ENCODE data around the gene SH3YL1. TPM values are rescaled to one million over a fixed set of nuclear protein-coding genes. Genes with fewer than 3 reads are reported as not detected.

The SH3YL1 gene
- total RNA-seq, 4 donors from 2014 or later, result 70.7 to 344 (median 98.0) TPM

DNA sequence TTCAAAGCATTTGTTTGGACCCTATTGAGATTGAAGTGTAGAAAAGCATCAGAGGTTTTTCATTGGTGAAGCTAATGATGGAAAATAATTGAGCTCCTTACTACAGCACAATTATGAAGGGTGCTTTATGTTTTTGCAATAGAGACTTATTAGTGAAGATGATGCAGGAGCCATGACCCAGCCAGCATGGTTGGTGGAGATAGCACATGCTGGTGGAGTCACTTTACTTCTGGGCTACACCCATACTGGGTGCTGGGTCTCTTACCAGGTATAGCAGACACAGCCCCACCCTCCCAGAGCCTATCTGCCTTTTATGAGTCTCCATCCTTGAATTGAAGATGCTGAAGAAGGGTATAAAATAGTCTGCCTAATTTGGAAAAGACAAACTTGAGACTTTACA lies 4.5 kb upstream of the SH3YL1 start:
- Histone ChIP-seq H3K27ac (no peak overlapping the region), H3K27me3 (no peaks in the 10 kb centered on the region), H3K9me3 (no peaks in the 10 kb centered on the region), H3K4me3 (no peak overlapping the region), H3K36me3 (no peaks in the 10 kb centered on the region), H3K4me1 (peaks cover 14 to 44% (median 24%) of the 10 kb centered on the region in 4 donors)
- intact Hi-C loops (cut with DNase I; ENCODE audit: low total_unique reads) (no loop called here), in situ Hi-C loops (cut with MboI; ENCODE audit: low pct_ligation_motif_present in 1 of 4, low pct_unique_long_range_greater_than_20kb in 1 of 4, low sequenced_read_pairs in 3 of 4) (no loop called here)
- DNase-seq, result no peak
- TF ChIP-seq POLR2AphosphoS5 (IDR thresholded peaks at IDR 0.05) (no peak), EP300 (IDR thresholded peaks at IDR 0.05; ENCODE audit: low read depth) (no peak), POLR2A (IDR thresholded peaks at IDR 0.05) (no peak)

DNA sequence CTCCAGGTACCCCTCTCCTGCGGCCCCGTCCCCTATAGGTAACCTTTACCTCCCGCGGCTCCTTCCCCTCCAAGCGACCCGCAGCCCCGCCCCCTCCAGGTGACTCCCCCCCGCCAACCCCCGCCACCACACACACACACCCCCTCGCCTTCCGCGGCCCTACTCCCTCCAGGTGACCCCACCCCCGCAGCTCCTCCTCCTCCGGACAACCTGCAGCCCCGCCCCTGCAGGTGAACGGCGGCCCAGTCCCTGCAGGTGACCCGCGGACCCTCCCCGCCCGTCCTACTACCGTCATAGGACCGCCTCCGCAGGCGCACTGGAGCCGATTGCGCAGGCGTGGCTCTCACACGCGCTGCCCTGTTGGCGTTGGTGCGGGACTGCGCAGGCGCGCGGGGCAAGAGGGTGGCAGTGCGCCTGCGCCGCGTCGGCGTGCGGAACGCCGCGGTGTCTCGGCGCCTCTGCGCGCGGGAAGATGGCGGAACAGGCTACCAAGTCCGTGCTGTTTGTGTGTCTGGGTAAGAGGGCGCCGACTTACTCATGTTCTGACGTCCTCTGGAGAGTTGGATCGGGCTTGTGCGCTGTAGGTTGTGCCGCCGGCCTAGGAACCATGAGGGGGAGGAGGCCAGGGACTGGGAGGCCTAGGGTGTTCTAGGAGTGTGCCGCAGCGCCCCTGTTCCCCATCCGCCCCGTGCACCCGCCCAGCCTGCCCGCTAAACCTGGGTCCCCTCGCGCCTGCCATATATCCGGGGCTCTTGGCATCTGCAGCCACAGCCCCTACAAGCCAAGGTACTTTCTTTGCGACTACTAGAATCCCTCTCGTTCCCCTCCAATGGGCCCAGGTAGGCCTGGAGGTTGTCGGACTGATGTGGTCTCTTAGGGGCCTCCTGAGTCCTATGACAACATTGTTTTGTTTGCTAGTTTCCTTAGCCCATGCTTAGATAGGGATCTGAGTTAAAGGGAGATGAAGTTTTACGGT lies 949 bp upstream of the SH3YL1 start, which contains the start of gene ACP1:
Gene ACP1 (plus strand): TSS at position 455 of the 976 bp plus-strand sequence. CDS start 18 bp downstream, at position 473.
- H3K4me1 ChIP-seq, result peaks cover 17 to 48% (median 26%) of the 10 kb centered on the region in 4 donors
- 0% methylated on average over 1 to 61 of the region's 73 CpGs for WGBS, 2 donors (ENCODE audit: low coverage in 1 of 2)
- H3K27me3 ChIP-seq, result no peaks in the 10 kb centered on the region
- TF ChIP-seq POLR2A (IDR thresholded peaks at IDR 0.05), result peak; percentile 90
- peak; percentile 90 to 96 (median 96) for TF ChIP-seq POLR2AphosphoS5 (IDR thresholded peaks at IDR 0.05)
- TF ChIP-seq, protein P1, sequence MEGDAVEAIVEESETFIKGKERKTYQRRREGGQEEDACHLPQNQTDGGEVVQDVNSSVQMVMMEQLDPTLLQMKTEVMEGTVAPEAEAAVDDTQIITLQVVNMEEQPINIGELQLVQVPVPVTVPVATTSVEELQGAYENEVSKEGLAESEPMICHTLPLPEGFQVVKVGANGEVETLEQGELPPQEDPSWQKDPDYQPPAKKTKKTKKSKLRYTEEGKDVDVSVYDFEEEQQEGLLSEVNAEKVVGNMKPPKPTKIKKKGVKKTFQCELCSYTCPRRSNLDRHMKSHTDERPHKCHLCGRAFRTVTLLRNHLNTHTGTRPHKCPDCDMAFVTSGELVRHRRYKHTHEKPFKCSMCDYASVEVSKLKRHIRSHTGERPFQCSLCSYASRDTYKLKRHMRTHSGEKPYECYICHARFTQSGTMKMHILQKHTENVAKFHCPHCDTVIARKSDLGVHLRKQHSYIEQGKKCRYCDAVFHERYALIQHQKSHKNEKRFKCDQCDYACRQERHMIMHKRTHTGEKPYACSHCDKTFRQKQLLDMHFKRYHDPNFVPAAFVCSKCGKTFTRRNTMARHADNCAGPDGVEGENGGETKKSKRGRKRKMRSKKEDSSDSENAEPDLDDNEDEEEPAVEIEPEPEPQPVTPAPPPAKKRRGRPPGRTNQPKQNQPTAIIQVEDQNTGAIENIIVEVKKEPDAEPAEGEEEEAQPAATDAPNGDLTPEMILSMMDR (IDR thresholded peaks at IDR 0.05), result no peak
- TF ChIP-seq EP300 (IDR thresholded peaks at IDR 0.05; ENCODE audit: low read depth), result no peak
- intact Hi-C loops (cut with DNase I; ENCODE audit: low total_unique reads), result no loop called here
- peak within 1 kb of the TSS; percentile 83 to 92 (median 90) for H3K27ac ChIP-seq
- DNase-seq, result peak; percentile 98
- H3K36me3 ChIP-seq, result no peaks in the 10 kb centered on the region
- in situ Hi-C loops (cut with MboI; ENCODE audit: low pct_ligation_motif_present in 1 of 4, low pct_unique_long_range_greater_than_20kb in 1 of 4, low sequenced_read_pairs in 3 of 4), result no loop called here
- peak within 1 kb of the TSS; percentile 60 to 78 (median 68) for H3K4me3 ChIP-seq
- no peaks in the 10 kb centered on the region for H3K9me3 ChIP-seq

DNA sequence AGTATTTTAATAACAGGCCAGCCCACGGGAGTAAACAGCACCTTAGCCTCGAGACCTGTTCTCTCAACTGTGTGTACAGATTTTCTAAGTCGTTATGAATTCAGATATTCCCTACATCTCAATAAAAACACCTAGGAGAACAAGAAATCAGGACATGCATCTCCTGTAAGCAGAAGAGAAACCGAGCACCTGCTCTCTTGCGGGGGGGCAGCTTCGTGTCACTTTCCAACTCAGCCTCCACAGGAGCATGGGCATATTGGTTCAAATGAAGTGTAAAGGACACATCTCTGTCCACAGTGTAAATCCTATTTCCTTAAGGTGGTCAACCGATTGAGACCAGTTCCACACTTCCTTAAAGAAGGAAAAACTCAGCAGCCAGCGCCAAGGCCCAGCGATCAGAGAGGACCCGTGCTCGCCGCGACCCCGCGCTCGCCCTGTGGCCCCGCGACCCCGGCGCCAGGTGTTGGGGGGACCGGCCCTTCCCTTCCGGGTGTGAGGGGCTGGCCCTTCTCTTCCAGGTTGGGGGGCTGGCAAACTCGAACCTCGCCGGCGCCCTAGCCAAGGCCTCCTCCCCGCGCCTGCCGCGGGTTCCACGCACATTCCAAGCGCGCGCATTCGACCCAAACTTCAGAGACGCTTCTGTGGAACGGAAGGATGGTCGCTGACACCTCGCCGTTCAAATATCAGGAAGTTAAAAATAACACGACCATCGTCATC lies 652 bp downstream of the SH3YL1 start:
- H3K27ac ChIP-seq, result peak overlapping the region; percentile 83 to 92 (median 90)
- H3K4me1 ChIP-seq, result peaks cover 17 to 38% (median 23%) of the 10 kb centered on the region in 4 donors
- TF ChIP-seq POLR2A (IDR thresholded peaks at IDR 0.05), result no peak
- TF ChIP-seq, protein P1 (IDR thresholded peaks at IDR 0.05), result no peak
- TF ChIP-seq EP300 (IDR thresholded peaks at IDR 0.05; ENCODE audit: low read depth), result no peak
- TF ChIP-seq POLR2AphosphoS5 (IDR thresholded peaks at IDR 0.05), result no peak
- WGBS, 2 donors (ENCODE audit: low coverage in 1 of 2), result 33 to 37% methylated on average over 13 to 41 of the region's 42 CpGs
- in situ Hi-C loops (cut with MboI; ENCODE audit: low pct_ligation_motif_present in 1 of 4, low pct_unique_long_range_greater_than_20kb in 1 of 4, low sequenced_read_pairs in 3 of 4), result no loop called here
- H3K9me3 ChIP-seq, result no peaks in the 10 kb centered on the region
- peak overlapping the region; percentile 60 to 78 (median 68) for H3K4me3 ChIP-seq
- no peaks in the 10 kb centered on the region for H3K36me3 ChIP-seq
- intact Hi-C loops (cut with DNase I; ENCODE audit: low total_unique reads), result no loop called here
- no peaks in the 10 kb centered on the region for H3K27me3 ChIP-seq
- DNase-seq, result peak; percentile 16

DNA sequence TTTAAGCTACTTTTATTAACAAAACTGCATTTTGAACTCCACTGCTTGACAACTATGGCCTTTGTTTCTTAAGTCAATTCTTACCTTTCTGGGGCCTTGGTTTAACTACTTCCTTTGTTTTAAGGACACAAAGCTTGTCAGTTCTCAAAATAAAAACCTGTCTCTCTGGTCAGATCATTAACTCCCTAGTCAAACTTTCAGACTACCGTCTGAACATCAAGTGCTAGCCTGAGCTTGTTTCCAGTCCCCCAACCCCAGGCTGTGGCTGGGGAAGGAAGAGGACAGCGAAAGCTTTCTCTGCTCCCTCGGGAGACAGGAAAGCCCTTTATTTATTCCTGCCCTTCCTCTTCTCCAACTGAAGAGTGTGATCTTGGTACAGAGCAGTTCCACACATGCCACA lies 1.7 kb downstream of the SH3YL1 start:
- no peak for DNase-seq
- WGBS, 2 donors (ENCODE audit: low coverage in 1 of 2), result 38 to 50% methylated on average over 3 of the region's 3 CpGs

More for the DNA sequence above, 1.7 kb downstream of the SH3YL1 start:
- in situ Hi-C loops (cut with MboI; ENCODE audit: low pct_ligation_motif_present in 1 of 4, low pct_unique_long_range_greater_than_20kb in 1 of 4, low sequenced_read_pairs in 3 of 4) (no loop called here), intact Hi-C loops (cut with DNase I; ENCODE audit: low total_unique reads) (no loop called here)
- peak overlapping the region in 3 of 4 donors; percentile 89 to 92 (median 90) for H3K27ac ChIP-seq
- peaks cover 3 to 7% of the 10 kb centered on the region in 2 donors for H3K9me3 ChIP-seq
- TF ChIP-seq POLR2AphosphoS5 (IDR thresholded peaks at IDR 0.05), result no peak
- TF ChIP-seq, protein P1 (IDR thresholded peaks at IDR 0.05), result no peak
- TF ChIP-seq EP300 (IDR thresholded peaks at IDR 0.05; ENCODE audit: low read depth), result no peak
- no peak for TF ChIP-seq POLR2A (IDR thresholded peaks at IDR 0.05)
- peaks cover 17 to 30% (median 21%) of the 10 kb centered on the region in 4 donors for H3K4me1 ChIP-seq
- no peak overlapping the region for H3K4me3 ChIP-seq
- H3K36me3 ChIP-seq, result no peaks in the 10 kb centered on the region
- H3K27me3 ChIP-seq, result no peaks in the 10 kb centered on the region
